ENCODE results near the gene RPS3A. TPM values are rescaled to one million over a fixed set of nuclear protein-coding genes. Genes with fewer than 3 reads are reported as not detected.

Gene RPS3A
- total and polyA plus RNA-seq, 2 donors from 2014 or later: 1,658 to 2,406 TPM

DNA sequence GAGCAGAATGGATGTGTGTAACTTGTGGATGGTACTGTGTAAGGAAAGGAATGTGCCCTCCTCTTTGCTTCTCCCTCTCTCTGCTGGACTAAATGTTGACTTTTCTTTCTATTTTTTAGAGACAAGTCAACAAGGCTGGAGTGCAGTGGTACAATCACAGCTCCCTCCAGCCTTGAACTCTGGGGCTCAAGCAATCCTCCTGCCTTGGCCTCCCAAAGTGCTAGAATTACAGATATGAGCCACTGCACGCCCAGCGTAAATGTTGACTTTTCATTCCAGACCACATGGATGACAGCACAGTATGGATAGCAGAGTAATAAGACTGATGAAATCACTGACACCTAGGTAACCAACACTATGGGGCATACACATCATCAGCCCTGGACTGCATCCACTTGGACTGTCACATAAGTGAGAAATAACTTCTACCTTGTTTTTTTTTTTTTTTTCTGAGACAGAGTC is 5.1 kb upstream of the RPS3A start:
- DNase-seq: no peak
- Histone ChIP-seq H3K4me1 (ENCODE audit: control insufficient read depth in 2 of 3, insufficient read depth in 2 of 3, low read depth in 1 of 3, low read length in 3 of 3) (peaks cover 0 to 2% (median 0%) of the 10 kb centered on the region in 3 donors), H3K27me3 (ENCODE audit: control insufficient read depth, insufficient read depth, low read length) (no peaks in the 10 kb centered on the region), H3K4me3 (ENCODE audit: low read length in 3 of 3) (no peak overlapping the region), H3K9ac (ENCODE audit: low read length in 3 of 3) (no peak overlapping the region), H3K36me3 (ENCODE audit: control insufficient read depth in 2 of 3, insufficient read depth in 3 of 3, low read length in 3 of 3) (no peaks in the 10 kb centered on the region), H3K27ac (ENCODE audit: low read depth in 2 of 2, low read length in 2 of 2) (no peak overlapping the region), H3K9me3 (ENCODE audit: control insufficient read depth in 2 of 3, insufficient read depth in 1 of 3, low read length in 3 of 3) (no peaks in the 10 kb centered on the region)
- TF ChIP-seq, protein P1, sequence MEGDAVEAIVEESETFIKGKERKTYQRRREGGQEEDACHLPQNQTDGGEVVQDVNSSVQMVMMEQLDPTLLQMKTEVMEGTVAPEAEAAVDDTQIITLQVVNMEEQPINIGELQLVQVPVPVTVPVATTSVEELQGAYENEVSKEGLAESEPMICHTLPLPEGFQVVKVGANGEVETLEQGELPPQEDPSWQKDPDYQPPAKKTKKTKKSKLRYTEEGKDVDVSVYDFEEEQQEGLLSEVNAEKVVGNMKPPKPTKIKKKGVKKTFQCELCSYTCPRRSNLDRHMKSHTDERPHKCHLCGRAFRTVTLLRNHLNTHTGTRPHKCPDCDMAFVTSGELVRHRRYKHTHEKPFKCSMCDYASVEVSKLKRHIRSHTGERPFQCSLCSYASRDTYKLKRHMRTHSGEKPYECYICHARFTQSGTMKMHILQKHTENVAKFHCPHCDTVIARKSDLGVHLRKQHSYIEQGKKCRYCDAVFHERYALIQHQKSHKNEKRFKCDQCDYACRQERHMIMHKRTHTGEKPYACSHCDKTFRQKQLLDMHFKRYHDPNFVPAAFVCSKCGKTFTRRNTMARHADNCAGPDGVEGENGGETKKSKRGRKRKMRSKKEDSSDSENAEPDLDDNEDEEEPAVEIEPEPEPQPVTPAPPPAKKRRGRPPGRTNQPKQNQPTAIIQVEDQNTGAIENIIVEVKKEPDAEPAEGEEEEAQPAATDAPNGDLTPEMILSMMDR (IDR thresholded peaks at IDR 0.05; ENCODE audit: borderline replicate concordance, extremely low read depth, insufficient read depth): no peak
- intact Hi-C loops (cut with DNase I): no loop called here
- FAIRE-seq: no peak

DNA sequence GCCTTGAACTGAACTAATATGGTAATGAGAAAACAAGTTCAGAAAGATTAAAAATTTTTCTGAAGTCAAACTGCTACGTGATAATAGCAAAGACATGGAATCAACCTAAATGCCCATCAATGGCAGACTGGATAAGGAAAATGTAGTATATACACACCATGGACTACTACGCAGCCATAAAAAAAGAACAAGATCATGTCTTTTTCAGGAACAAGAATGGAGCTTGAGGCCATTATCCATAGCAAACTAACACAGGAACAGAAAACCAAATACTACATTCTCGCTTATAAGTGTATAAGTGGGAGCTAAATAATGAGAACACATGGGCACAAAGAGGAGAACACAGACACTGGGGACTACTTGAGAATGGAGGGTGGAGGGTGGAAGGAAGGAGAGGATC is 4.3 kb upstream of the RPS3A start:
- TF ChIP-seq, protein P1 (IDR thresholded peaks at IDR 0.05; ENCODE audit: borderline replicate concordance, extremely low read depth, insufficient read depth): no peak
- intact Hi-C loops (cut with DNase I): no loop called here

DNA sequence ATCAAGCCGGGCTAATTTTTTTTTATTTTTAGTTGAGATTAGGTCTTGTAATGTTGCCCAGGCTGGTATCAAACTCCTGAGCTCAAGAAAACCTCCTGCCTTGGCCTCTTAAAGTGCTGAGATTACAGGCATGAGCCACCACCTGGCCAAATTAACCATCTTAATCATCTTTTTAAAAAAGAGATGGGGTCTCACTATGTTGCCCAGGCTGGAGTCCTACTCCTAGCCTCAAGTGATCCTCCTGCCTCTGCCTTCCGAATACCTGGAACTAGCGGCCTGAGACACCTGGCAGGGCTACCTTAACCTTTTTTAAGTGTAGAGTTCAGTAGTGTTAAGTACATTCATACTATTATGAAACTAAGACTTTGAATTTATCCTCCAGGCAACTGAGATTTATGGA is 1.7 kb upstream of the RPS3A start:
- no peak overlapping the region for H3K27ac ChIP-seq (ENCODE audit: low read depth in 2 of 2, low read length in 2 of 2)

More for the DNA sequence above, 4.3 kb upstream of the RPS3A start:
- Histone ChIP-seq H3K27me3 (ENCODE audit: control insufficient read depth, insufficient read depth, low read length) (no peaks in the 10 kb centered on the region), H3K9me3 (ENCODE audit: control insufficient read depth in 2 of 3, insufficient read depth in 1 of 3, low read length in 3 of 3) (no peaks in the 10 kb centered on the region), H3K36me3 (ENCODE audit: control insufficient read depth in 2 of 3, insufficient read depth in 3 of 3, low read length in 3 of 3) (no peaks in the 10 kb centered on the region), H3K4me1 (ENCODE audit: control insufficient read depth in 2 of 3, insufficient read depth in 2 of 3, low read depth in 1 of 3, low read length in 3 of 3) (peaks cover 0 to 2% (median 0%) of the 10 kb centered on the region in 3 donors), H3K27ac (ENCODE audit: low read depth in 2 of 2, low read length in 2 of 2) (no peak overlapping the region), H3K4me3 (ENCODE audit: low read length in 3 of 3) (no peak overlapping the region), H3K9ac (ENCODE audit: low read length in 3 of 3) (no peak overlapping the region)
- FAIRE-seq (no peak), DNase-seq (no peak)

More for the DNA sequence above, 1.7 kb upstream of the RPS3A start:
- H3K4me3 ChIP-seq (ENCODE audit: low read length in 3 of 3): no peak overlapping the region
- DNase-seq (no peak), FAIRE-seq (no peak)
- H3K9me3 ChIP-seq (ENCODE audit: control insufficient read depth in 2 of 3, insufficient read depth in 1 of 3, low read length in 3 of 3): no peaks in the 10 kb centered on the region
- H3K9ac ChIP-seq (ENCODE audit: low read length in 3 of 3): no peak overlapping the region
- intact Hi-C loops (cut with DNase I): no loop called here
- H3K4me1 ChIP-seq (ENCODE audit: control insufficient read depth in 2 of 3, insufficient read depth in 2 of 3, low read depth in 1 of 3, low read length in 3 of 3): peaks cover 0 to 4% (median 4%) of the 10 kb centered on the region in 3 donors
- TF ChIP-seq, protein P1 (IDR thresholded peaks at IDR 0.05; ENCODE audit: borderline replicate concordance, extremely low read depth, insufficient read depth): no peak
- peaks cover 2 to 4% (median 3%) of the 10 kb centered on the region in 3 donors for H3K36me3 ChIP-seq (ENCODE audit: control insufficient read depth in 2 of 3, insufficient read depth in 3 of 3, low read length in 3 of 3)
- no peaks in the 10 kb centered on the region for H3K27me3 ChIP-seq (ENCODE audit: control insufficient read depth, insufficient read depth, low read length)

Data from kidney (tissue), 14 donors.